Epithelial cell of esophagus (primary cell): Measurements from ENCODE around the gene EFTUD2.

Experiments
- DNase-seq: peaks from one replicate; pipeline ENCODE4 v3.0.0; 2010; ENCODE audit warnings: low read depth
- H3K4me3 ChIP-seq: 2 replicates; pipeline ENCODE4 v1.5.1; 2011; ENCODE audit warnings: mild to moderate bottlenecking, low read length, control low read depth
- TF ChIP-seq, protein P1 (sequence below): IDR thresholded peaks from 2 replicates; pipeline ENCODE4 v1.5.1; 2011; ENCODE audit warnings: low read depth, mild to moderate bottlenecking, low read length, control low read depth, inconsistent platforms; ENCODE audit not compliant: insufficient read depth; ENCODE audit errors: missing control alignments

The EFTUD2 gene

GRCh38 chr17:44919885-44920564 lies 20.8 kb upstream of the EFTUD2 start:
- DNase-seq: peak; percentile 83
- no peak overlapping the region for H3K4me3 ChIP-seq
- TF ChIP-seq, protein P1, sequence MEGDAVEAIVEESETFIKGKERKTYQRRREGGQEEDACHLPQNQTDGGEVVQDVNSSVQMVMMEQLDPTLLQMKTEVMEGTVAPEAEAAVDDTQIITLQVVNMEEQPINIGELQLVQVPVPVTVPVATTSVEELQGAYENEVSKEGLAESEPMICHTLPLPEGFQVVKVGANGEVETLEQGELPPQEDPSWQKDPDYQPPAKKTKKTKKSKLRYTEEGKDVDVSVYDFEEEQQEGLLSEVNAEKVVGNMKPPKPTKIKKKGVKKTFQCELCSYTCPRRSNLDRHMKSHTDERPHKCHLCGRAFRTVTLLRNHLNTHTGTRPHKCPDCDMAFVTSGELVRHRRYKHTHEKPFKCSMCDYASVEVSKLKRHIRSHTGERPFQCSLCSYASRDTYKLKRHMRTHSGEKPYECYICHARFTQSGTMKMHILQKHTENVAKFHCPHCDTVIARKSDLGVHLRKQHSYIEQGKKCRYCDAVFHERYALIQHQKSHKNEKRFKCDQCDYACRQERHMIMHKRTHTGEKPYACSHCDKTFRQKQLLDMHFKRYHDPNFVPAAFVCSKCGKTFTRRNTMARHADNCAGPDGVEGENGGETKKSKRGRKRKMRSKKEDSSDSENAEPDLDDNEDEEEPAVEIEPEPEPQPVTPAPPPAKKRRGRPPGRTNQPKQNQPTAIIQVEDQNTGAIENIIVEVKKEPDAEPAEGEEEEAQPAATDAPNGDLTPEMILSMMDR: peak; percentile 90

GRCh38 chr17:44919411-44919810 lies 20.2 kb upstream of the EFTUD2 start:
- no peak overlapping the region for H3K4me3 ChIP-seq
- TF ChIP-seq, protein P1: no peak
- no peak for DNase-seq

GRCh38 chr17:44918006-44918405 lies 18.8 kb upstream of the EFTUD2 start:
- TF ChIP-seq, protein P1: no peak
- DNase-seq: peak; percentile 83
- no peak overlapping the region for H3K4me3 ChIP-seq

GRCh38 chr17:44917456-44917855 lies 18.2 kb upstream of the EFTUD2 start:
- no peak for DNase-seq
- no peak overlapping the region for H3K4me3 ChIP-seq
- TF ChIP-seq, protein P1: no peak

GRCh38 chr17:44916781-44917241 lies 17.6 kb upstream of the EFTUD2 start:
- TF ChIP-seq, protein P1: no peak
- DNase-seq: peak; percentile 56
- no peak overlapping the region for H3K4me3 ChIP-seq

DNA sequence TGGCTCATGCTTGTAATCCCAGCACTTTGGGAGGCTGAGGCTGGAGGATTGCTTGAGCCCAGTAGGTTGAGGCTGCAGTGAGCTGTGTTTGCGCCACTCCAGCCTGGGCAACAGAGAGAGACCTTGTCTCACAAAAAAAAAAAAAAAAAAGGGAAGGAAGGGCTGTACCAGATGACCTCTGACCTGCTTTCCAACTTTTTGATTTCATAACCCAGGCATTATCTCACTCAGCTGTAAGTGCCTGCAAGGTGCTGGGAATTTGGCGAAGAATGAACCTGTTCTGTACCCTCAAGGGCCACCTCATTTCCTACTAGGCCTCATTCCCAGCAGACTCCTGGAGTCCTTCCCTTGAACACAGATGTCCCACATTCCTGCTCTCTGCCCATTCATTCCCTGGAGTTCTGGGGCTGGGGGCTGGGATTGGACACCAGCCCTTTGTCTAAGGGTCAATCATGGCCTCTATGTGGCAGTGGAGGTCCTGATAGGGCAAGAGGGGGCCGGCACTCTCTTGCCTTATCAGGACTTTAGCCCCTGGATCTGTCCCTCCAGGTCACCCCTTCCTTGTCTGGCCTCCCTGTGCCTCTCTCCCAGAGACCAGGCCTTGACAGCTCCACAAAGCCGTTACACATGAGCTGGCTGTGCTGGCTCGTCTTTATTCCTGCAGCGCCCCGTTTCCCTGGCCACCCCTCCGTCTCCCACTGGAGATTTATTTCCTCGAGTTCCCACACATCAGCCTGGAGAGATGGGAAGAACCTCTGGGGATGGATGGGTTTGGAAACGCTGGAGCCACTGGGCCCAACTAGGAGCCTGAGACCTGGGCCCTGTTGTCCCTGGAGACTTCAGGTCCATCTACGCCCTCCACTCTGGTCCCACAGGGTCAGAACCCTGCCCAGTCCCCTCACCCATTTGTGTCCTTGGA lies 16.9 kb upstream of the EFTUD2 start:
- TF ChIP-seq, protein P1: no peak
- peak; percentile 38 for DNase-seq
- H3K4me3 ChIP-seq: no peak overlapping the region
